ENCODE measurements around the gene INPP5A. TPM values are rescaled to one million over a fixed set of nuclear protein-coding genes. Genes with fewer than 3 reads are reported as not detected.
"Not testable (repeated sequence)": the region's sequence is repeated elsewhere in the genome, so short reads cannot be mapped to it uniquely, and the experiment has no call there.

Gene INPP5A
- total RNA-seq, 1 experiment from 2014 or later, result 14.7 TPM

DNA sequence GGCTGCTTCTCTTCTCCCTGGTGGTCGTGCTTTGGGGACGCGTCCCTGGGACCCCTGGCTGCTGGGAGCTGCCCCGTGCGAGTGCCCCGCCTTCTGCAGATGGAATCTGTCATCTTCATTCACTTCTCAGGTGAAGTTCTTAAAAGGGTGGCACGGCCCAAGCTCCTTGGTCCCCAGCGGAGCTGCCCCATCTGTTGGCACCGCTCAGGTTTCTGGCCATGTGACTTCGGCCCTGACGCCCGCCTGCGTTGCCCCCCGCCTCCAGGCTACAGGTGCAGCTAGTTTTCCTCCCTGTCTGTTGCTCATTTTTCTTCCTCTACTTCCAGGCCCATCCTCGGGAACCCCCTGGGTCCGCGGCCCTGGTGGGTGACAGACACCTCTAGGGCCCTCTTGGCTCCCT, 255.2 kb downstream of the INPP5A start:
- Mint-ChIP-seq H3K27me3 (ENCODE audit: insufficient read depth, unreplicated experiment) (no peaks in the 10 kb centered on the region), H3K36me3 (ENCODE audit: insufficient read depth, unreplicated experiment) (no peaks in the 10 kb centered on the region), H3K4me3 (ENCODE audit: unreplicated experiment) (no peak overlapping the region), H3K27ac (ENCODE audit: low read depth, unreplicated experiment) (no peak overlapping the region), H3K4me1 (ENCODE audit: insufficient read depth, unreplicated experiment) (no peaks in the 10 kb centered on the region), H3K9me3 (ENCODE audit: unreplicated experiment) (no peaks in the 10 kb centered on the region)
- CTCF ChIA-PET, result interaction anchor here (0.6 kb wide), 1 partner anchor 464 kb away, joined by 3 read pairs; no protein-coding TSS in a partner anchor
- intact Hi-C loops (cut with micrococcal nuclease), result loop anchor here (10.0 kb wide), 1 partner anchor 128 kb away; no protein-coding TSS in a partner anchor
- no TSS peak for BruUV-seq (replicated peaks)
- no peak for DNase-seq (ENCODE audit: unreplicated experiment)
- TF ChIP-seq, protein P1, sequence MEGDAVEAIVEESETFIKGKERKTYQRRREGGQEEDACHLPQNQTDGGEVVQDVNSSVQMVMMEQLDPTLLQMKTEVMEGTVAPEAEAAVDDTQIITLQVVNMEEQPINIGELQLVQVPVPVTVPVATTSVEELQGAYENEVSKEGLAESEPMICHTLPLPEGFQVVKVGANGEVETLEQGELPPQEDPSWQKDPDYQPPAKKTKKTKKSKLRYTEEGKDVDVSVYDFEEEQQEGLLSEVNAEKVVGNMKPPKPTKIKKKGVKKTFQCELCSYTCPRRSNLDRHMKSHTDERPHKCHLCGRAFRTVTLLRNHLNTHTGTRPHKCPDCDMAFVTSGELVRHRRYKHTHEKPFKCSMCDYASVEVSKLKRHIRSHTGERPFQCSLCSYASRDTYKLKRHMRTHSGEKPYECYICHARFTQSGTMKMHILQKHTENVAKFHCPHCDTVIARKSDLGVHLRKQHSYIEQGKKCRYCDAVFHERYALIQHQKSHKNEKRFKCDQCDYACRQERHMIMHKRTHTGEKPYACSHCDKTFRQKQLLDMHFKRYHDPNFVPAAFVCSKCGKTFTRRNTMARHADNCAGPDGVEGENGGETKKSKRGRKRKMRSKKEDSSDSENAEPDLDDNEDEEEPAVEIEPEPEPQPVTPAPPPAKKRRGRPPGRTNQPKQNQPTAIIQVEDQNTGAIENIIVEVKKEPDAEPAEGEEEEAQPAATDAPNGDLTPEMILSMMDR (IDR thresholded peaks at IDR 0.05; ENCODE audit: unreplicated experiment), result no peak
- POLR2A ChIA-PET, result no interaction called here

DNA sequence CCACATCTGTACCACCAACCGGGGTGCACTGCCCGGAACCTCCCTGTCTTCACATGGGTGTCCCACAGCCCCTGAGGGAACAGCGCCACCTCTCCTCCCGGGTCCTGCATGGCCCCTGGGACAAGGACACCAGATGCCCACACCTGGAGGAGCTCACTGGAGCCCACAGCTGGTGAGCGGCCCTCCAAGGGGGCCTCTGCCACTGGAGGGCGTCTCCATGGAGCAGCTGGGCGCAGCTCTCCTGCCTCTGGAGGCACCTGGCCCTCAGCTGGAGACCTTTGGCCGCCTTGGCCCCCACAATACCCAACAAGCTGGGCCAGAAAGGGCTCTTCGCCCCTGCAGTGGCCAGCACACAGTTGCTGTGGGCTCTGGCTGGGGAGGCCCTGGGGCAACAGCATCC, 255.6 kb downstream of the INPP5A start:
- Mint-ChIP-seq H3K4me3 (ENCODE audit: unreplicated experiment) (no peak overlapping the region), H3K4me1 (ENCODE audit: insufficient read depth, unreplicated experiment) (no peaks in the 10 kb centered on the region), H3K36me3 (ENCODE audit: insufficient read depth, unreplicated experiment) (no peaks in the 10 kb centered on the region), H3K27me3 (ENCODE audit: insufficient read depth, unreplicated experiment) (no peaks in the 10 kb centered on the region), H3K9me3 (ENCODE audit: unreplicated experiment) (no peaks in the 10 kb centered on the region), H3K27ac (ENCODE audit: low read depth, unreplicated experiment) (no peak overlapping the region)
- CTCF ChIA-PET, result interaction anchor here (0.6 kb wide), 1 partner anchor 464 kb away, joined by 3 read pairs; no protein-coding TSS in a partner anchor
- intact Hi-C loops (cut with micrococcal nuclease), result loop anchor here (10.0 kb wide), 1 partner anchor 128 kb away; no protein-coding TSS in a partner anchor
- no peak for DNase-seq (ENCODE audit: unreplicated experiment)
- POLR2A ChIA-PET, result no interaction called here
- TF ChIP-seq, protein P1 (IDR thresholded peaks at IDR 0.05; ENCODE audit: unreplicated experiment), result no peak
- no TSS peak for BruUV-seq (replicated peaks)

DNA sequence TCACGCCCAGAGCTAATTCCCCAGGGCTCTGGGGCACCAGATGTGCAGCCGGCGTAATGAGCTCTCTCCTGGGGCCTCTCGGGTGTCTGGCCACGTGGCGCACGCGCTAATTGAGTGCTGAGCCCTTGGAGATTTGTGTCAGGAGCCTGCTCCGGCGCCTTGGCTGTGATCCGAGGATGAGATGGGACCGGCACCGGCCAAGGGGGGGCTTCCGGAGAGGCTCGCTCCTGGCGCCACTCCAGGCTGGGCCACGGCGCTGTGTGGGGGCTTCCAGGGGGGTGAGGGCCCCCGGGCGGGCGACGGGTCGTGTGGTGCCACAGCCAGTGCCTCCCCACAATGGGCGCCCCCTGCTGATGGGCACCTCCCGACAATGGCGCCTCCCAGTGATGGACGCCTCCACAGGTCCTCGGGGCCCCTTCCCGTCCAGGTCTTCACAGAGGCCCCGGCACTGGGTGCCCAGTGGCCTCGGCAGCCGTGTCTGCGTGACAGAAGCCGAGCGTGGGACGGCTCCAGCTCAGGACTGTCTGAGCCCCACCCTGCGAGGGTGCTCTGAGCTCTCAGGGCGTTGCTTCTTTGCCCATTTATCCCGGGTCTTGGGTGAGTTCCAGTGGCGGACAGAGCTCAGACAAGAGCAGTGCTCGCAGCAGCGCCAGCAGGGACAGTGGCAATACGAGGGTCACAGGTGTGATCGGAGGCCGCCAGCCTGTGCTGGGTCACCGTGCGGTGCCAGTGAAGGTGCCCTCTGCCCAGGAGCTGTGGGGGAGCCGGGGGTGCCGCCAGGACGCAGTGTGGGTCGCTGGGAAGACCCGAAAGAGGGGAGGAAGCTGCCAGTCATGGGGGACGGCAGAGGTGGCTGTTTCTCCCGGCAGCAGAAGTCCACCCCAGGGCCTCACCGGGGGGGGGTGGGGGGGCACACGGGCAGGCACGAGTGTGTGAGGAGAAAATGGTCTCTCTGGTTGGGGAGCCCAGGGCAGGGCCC, 256.6 kb downstream of the INPP5A start:
- no peaks in the 10 kb centered on the region for H3K9me3 Mint-ChIP-seq (ENCODE audit: unreplicated experiment)
- ChIA-PET CTCF (interaction anchor here (0.6 to 1.3 kb wide), 2 partner anchors 139 to 1230 kb away, joined by 3 read pairs; no protein-coding TSS in a partner anchor), POLR2A (no interaction called here)
- intact Hi-C loops (cut with micrococcal nuclease), result loop anchor here (10.0 kb wide), 1 partner anchor 129 kb away; no protein-coding TSS in a partner anchor
- H3K27me3 Mint-ChIP-seq (ENCODE audit: insufficient read depth, unreplicated experiment), result no peaks in the 10 kb centered on the region
- BruUV-seq (replicated peaks), result no TSS peak
- no peak overlapping the region for H3K4me3 Mint-ChIP-seq (ENCODE audit: unreplicated experiment)
- DNase-seq (ENCODE audit: unreplicated experiment), result no peak
- H3K36me3 Mint-ChIP-seq (ENCODE audit: insufficient read depth, unreplicated experiment), result no peaks in the 10 kb centered on the region
- no peak overlapping the region for H3K27ac Mint-ChIP-seq (ENCODE audit: low read depth, unreplicated experiment)
- TF ChIP-seq, protein P1 (IDR thresholded peaks at IDR 0.05; ENCODE audit: unreplicated experiment), result no peak
- no peaks in the 10 kb centered on the region for H3K4me1 Mint-ChIP-seq (ENCODE audit: insufficient read depth, unreplicated experiment)

DNA sequence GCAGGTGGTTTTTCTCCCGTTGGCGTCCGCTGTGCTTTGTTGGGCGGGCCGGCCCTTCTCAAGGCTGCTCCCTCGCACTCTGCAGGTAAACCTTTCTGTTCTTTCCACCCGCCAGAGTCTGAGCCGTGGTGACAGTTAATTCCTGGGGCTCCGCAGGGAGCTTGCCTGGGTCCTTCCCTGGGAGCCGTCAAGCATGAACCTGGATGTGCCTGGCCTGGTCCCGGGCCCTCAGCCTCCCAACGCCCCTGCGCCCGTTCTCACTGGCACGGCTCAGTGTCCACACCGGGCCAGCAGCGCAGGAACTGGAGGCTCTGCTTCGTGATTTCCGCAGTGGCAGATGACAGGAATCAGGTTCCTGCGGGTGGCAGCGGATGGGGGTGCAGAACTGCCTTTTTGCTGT, 259.3 kb downstream of the INPP5A start:
- Mint-ChIP-seq H3K9me3 (ENCODE audit: unreplicated experiment) (no peaks in the 10 kb centered on the region), H3K27ac (ENCODE audit: low read depth, unreplicated experiment) (no peak overlapping the region), H3K27me3 (ENCODE audit: insufficient read depth, unreplicated experiment) (no peaks in the 10 kb centered on the region), H3K4me3 (ENCODE audit: unreplicated experiment) (no peak overlapping the region), H3K4me1 (ENCODE audit: insufficient read depth, unreplicated experiment) (no peaks in the 10 kb centered on the region), H3K36me3 (ENCODE audit: insufficient read depth, unreplicated experiment) (no peaks in the 10 kb centered on the region)
- ChIA-PET CTCF (interaction anchor here (0.6 kb wide), 1 partner anchor 23 kb away, joined by 3 read pairs; no protein-coding TSS in a partner anchor), POLR2A (no interaction called here)
- DNase-seq (ENCODE audit: unreplicated experiment), result no peak
- intact Hi-C loops (cut with micrococcal nuclease), result loop anchor here (10.0 kb wide), 1 partner anchor 132 kb away; no protein-coding TSS in a partner anchor
- TF ChIP-seq, protein P1 (IDR thresholded peaks at IDR 0.05; ENCODE audit: unreplicated experiment), result no peak
- no TSS peak for BruUV-seq (replicated peaks)

DNA sequence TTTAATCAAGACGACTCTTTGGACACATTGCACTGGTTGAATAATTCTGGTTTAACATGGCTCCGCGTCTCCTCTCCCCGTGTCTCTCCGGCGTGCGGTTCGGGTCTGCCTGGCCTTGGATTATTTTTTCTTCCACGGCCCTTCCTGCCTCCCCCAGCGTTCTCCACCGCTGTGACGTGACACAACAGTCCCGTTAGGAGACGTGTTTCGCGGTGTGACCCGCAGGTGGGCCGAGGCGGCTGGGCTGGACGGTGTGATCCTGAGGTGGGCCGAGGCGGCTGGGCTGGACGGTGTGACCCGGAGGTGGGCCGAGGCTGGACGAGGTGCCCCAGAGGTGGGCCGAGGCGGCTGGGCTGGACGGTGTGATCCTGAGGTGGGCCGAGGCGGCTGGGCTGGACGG, 260.4 kb downstream of the INPP5A start:
- H3K27ac Mint-ChIP-seq (ENCODE audit: low read depth, unreplicated experiment); H3K4me1 Mint-ChIP-seq (ENCODE audit: insufficient read depth, unreplicated experiment); BruUV-seq (replicated peaks); POLR2A ChIA-PET; H3K9me3 Mint-ChIP-seq (ENCODE audit: unreplicated experiment); H3K4me3 Mint-ChIP-seq (ENCODE audit: unreplicated experiment); H3K27me3 Mint-ChIP-seq (ENCODE audit: insufficient read depth, unreplicated experiment); DNase-seq (ENCODE audit: unreplicated experiment); H3K36me3 Mint-ChIP-seq (ENCODE audit: insufficient read depth, unreplicated experiment); CTCF ChIA-PET: not testable (repeated sequence)
- intact Hi-C loops (cut with micrococcal nuclease), result loop anchor here (10.0 kb wide), 1 partner anchor 133 kb away; no protein-coding TSS in a partner anchor
